Right ventricle myocardium superior (tissue), 1 donor: ENCODE measurements around the gene EYA2. TPM values are rescaled to one million over a fixed set of nuclear protein-coding genes. Genes with fewer than 3 reads are reported as not detected.
"Not testable (repeated sequence)": the region's sequence is repeated elsewhere in the genome, so short reads cannot be mapped to it uniquely, and the experiment has no call there.

ENCODE experiments used
- ATAC-seq: fragments of 200-7000 bp; cut with Tn5 transposase; one replicate; pipeline ENCODE4 v1.9.1; 2020; ENCODE audit warnings: mild to moderate bottlenecking; ENCODE audit not compliant: poor library complexity
- DNase-seq: peaks from one replicate; pipeline ENCODE4 v3.0.0-alpha.2; 2020
- intact Hi-C: fragments of 100-400 bp; cut with DNase I; formaldehyde crosslinking; loops from one replicate; pipeline ENCODE4 v1.11.2; 2022
- total RNA-seq: library from RNA; stranded (reverse); fragmentation: NEBNext Ultra II Directional; extraction: Animal tissue kit (Norgen Biotek cat#: 25700); gene quantifications from one replicate; pipeline ENCODE4 v1.2.1, GENCODE V29; 2021
- donor health status: DM: no; HTN: yes; CAD: no; lungs with severe emphysema.

EYA2 gene
- total RNA-seq, 1 donor from 2014 or later, result 0.65 TPM

DNA sequence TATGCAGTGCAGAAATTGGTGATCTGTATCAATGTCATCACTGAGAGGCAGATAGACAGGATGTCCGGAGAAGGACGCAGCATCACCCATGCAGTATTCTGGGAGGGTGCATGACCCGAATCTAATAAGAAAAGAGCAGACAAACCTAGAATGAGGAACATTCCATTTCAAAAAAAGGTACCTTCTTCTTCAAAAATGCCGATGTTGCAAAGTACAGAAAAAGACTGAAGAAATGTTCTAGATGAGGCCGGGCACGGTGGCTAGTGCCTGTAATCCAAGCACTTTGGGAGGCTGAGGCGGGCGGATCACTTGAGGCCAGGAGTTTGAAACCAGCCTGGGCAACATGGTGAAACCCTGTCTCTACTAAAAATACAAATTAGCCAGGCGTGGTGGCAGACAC, 28.2 kb downstream of the EYA2 start:
- ATAC-seq, result not testable (repeated sequence)

DNA sequence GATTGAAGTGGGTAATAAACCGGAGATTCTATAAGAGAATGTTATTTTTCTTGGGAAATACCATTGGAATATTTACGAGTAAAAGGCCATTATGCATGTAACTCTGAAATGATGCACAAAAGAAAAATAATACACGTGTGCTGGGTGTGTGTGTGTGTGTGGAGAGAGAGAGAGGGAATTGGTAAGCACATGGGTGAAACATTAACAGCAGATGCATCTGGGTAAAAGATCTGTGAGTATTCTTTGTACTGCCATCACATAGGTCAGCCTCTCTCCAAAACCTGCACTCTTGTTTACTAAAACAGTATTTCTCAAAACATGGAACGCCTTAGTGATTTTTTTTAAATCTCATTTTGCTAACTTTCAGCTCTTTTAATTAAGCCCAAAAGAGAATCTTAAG, 28.9 kb downstream of the EYA2 start:
- intact Hi-C loops, result no loop called here
- DNase-seq, result no peak
- ATAC-seq, result no peak

More for the DNA sequence above, 28.2 kb downstream of the EYA2 start:
- DNase-seq, intact Hi-C loops: not testable (repeated sequence)

DNA sequence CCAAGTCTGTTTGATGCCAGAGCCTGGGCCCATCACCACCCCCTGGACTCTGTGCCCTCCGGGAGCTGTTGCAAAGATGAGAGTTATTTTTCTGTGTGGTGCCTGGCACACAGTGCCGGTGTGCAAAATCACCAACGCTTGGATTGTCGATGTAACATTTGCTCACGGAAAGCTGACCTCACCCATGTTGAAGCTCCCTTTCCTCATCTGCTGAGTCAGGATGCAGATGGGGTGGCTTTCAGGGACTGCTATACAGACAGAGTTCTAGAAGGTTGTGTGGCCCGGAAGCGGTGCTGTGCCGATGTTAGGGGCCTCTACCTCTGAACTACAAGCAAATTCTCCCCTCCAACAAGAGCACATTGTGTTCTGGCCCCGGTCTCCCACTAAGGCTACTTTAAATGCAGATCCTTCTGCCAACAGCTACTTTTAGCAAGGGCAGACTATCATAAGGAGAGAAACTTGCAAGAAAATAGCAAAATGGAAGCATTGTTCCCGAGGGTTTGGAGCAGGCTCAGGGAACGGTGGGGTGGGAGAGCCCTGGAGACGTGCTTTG, 34.0 kb downstream of the EYA2 start:
- ATAC-seq (peak; percentile 43), DNase-seq (no peak)
- intact Hi-C loops, result no loop called here

DNA sequence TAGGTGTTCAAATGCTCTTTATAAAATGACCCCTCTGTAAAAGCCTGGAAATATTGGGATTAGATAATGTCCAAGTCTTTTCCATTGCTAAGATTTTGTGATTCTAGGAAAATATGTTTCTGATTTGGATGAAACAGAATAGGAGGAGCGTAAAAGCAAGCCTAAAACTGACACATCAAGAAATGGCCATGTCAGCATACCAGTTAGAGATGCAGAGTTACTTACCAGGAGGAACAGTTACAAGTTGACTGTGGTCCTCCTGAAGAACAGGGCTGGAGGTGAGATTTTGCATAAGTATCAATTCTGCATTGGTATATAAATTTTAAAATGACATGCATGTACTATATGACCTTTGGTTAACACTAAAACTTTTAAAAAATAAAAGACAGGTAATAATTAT, 35.3 kb downstream of the EYA2 start:
- ATAC-seq, result no peak
- DNase-seq, result no peak
- intact Hi-C loops, result no loop called here

DNA sequence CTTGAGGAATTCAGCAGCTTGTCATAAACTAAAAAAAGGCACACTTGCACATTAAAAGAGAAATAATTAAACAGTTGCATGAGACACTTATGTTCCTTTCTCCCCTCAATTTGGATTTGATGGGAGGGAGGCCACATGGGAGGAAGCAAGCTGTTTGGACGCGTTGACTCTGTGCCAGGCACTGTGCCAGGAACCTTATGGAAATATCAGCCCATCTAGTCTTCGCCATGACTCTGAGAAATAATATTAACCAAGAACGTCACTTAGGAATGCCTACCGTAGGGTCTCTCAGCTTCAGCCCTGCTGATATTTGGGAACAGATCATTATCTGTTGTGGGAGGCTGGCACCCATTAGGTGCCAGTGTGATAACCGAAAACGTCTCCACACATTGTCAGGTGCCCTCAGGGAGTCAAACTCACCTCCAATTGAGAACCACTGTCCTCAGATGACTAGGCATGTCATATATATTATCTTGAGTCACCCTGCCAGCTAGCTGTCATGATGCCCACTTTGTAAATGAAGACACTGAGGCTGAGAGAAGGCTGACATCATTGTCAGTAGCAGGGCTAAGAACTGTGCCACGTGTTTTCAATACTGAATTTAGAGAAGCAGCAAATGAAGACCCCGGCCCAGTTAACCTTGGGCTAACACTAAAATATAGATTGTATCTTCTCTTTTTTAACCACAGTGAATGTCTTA, 36.1 kb downstream of the EYA2 start:
- DNase-seq (no peak), ATAC-seq (no peak)
- intact Hi-C loops, result no loop called here

DNA sequence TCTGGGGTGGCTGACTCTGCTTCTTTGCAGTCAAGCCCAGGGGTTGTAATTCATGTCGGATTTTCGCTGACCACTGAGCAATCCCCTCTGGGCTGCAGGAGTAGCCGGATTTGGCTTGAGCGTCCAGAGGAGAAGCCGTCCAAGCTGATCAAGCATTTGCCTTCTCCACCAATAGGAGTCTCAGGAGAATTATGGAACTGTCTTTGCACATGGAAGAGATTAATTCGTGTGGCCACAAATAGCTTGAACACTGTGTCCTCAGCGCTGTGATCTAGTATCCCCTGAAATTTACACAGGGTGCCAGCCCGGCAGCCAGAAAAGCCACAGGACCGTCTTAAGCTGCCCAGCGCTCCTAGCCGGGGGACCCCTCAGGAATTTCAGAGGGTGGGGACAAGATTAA, 37.1 kb downstream of the EYA2 start:
- DNase-seq, result no peak
- intact Hi-C loops, result no loop called here
- peak; percentile 85 for ATAC-seq

DNA sequence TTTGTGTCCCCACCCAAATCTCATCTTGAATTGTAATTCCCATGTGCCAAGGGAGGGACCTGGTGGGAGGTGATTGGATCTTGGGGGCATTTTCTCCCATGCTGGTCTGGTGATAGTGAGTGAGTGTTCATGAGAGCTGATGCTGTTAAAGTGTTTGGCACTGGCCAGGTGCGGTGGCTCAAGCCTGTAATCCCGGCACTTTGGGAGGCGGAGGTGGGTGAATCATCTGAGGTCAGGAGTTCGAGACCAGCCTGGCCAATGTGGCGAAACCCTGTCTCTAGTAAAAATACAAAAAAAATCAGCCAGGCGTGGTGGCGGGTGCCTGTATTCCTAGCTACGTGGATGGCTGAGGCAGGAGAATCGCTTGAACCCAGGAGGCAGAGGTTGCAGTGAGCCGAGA, 37.8 kb downstream of the EYA2 start:
- DNase-seq, ATAC-seq, intact Hi-C loops: not testable (repeated sequence)

GRCh38 chr20:46933150-46933549, 38.5 kb downstream of the EYA2 start:
- no peak for ATAC-seq
- intact Hi-C loops, result no loop called here
- DNase-seq, result no peak

DNA sequence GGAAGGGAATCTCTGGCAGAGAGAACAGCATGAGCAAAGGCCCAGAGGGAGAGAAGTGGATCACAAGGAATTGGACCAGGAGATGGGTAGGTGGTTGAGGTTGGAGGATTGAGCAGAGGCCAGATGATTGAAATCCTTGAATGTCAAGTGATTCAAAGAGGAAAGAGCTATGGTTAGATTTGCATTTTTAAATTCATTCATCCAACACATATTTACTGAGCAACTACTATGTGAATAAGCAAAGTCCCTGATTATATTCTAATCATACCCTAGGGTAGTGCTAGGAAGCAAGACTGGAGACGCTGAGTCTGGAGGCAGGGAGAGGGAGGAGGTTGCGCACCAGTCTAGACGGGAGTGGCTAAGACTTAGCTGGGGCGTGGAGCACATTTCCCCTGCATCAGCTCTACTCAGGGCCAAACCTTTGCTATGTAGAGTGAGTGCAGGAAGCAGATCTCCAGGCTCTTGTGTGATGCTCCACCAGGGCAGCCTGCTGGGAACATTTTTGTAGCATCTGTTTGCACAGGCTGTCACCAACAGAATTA, 40.2 kb downstream of the EYA2 start:
- ATAC-seq, result no peak
- intact Hi-C loops, result no loop called here
- no peak for DNase-seq

DNA sequence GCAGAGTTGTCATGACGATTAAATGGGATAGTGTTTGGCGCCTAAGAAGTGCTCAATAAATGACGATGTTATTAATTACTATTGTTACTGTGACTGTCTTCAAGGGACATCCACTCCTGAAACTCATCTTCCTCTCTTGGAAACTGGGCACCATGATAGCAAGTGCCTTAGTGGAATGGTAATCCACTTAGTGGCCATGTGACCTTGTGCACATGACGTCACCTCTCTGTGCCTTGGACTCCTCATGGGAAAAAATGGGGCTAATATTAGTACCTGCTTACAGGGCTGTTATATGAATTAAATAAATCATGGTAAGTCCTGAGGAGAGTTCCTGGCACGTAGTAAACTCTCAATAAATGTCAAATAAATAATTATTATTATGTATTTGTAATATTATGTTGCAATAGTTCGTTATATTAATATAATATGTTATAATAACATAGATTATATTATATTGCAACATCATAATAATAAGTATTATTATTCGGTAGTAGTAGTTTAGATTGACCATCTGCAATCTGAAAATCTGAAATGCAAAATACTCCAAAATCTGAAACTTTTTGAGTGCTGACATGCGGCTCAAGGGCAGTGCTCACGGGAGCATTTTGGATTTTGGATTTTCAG, 40.9 kb downstream of the EYA2 start:
- DNase-seq (no peak), ATAC-seq (no peak)
- intact Hi-C loops, result no loop called here

DNA sequence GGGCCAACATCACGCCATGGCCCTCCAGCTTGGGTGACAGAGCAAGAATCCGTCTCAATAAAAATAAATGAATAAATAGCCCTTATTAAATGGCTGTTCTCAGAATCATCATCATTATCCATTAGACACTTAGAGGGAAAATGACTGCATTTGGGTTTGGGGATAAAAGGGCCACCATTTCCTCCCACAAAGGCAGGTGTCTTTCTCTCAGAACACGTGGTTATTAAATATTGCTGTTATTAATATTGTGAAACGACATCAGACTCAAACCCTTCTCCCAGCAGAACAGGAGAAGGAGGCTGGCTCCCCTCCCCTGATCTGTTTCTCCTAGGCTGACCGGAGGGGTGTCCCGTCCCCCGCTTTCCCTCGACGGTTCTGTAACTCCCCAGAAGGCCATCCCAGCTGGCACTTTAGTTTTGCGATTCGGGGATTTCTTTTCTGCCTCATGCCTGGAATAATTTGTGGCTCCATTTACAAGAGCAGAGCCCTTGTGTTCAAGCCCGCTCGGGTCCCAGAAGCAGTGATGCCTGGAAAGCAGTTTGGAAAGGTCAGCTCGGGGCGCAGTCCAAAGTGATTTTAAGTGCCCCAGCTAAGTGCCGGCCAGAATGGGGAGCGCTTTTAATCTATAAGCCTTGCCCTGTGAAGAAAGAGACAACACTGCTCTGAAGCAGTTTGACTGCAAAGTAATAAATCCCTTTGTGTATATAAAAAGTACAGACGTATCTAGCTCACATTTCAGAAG, 41.9 kb downstream of the EYA2 start:
- intact Hi-C loops, result no loop called here
- ATAC-seq, result no peak
- no peak for DNase-seq

GRCh38 chr20:46937157-46937523, 42.5 kb downstream of the EYA2 start:
- ATAC-seq (no peak), DNase-seq (no peak)
- intact Hi-C loops, result no loop called here

DNA sequence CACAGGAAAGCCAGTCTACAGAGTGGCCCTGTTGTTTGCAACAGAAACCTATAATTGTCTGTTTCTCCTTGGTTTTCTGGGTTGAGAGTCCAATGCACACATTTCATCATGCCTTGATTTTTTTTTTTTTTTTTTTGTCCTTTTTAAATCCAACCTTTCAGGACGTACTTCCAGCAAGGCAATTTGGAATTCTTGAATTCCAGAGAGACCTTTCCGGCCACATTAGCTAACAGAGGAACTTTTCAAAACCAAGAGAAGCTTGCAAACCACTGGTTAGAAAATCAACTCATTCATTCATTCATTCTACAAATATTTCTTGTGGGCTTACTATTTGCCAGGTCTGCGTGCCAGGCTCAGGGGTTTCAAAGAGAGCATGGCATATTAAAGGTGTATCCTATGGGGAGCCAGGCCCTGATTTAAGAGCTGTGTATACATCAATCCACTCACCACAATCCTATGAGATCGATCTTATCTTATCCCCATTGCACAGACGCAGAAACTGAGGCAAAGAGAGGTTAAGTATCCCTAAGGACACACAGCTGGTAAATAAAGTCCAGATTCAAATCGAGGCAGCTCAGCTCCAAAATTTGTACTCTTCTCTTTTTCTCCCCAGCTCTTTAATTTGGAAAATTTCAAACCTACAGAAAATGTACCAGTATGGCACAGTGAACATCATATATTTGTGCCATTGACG, 43.0 kb downstream of the EYA2 start:
- no peak for ATAC-seq
- intact Hi-C loops, result no loop called here
- DNase-seq, result no peak

DNA sequence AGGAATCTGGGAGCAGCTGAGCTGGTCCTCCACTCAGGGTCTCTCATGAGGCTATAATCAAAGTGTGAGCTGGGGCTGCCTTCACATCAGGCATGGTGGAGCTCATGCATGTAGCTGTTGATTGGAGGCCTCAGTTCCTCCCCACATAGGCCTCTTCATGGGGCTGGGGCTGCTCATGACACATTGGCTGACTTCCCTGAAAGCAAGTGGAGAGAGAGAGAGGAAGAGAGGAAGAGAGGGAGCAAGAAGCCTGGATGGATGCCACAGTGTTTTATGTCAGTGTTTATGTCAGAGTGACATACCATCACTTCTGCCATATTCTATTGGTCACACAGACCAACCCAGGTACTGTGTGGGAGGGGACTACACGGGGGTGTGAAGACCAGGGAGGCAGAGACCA, 43.8 kb downstream of the EYA2 start:
- DNase-seq (no peak), ATAC-seq (no peak)
- intact Hi-C loops, result no loop called here

- ATAC-seq (no peak), DNase-seq (no peak)
- intact Hi-C loops, result no loop called here
These were observed 44.7 kb downstream of the EYA2 start for GRCh38 chr20:46939031-46939965.

GRCh38 chr20:46940616-46941015, 46.0 kb downstream of the EYA2 start:
- intact Hi-C loops, result loop anchor here (5.0 kb wide), 1 partner anchor 58 kb away; no protein-coding TSS in a partner anchor
- ATAC-seq (no peak), DNase-seq (no peak)

GRCh38 chr20:46941404-46941803, 46.8 kb downstream of the EYA2 start:
- ATAC-seq (no peak), DNase-seq (no peak)
- intact Hi-C loops, result loop anchor here (5.0 kb wide), 1 partner anchor 59 kb away; no protein-coding TSS in a partner anchor
